Suprapubic skin (tissue), 4 donors: ENCODE results near the gene IGFLR1. TPM values are rescaled to one million over a fixed set of nuclear protein-coding genes. Genes with fewer than 3 reads are reported as not detected.

ENCODE experiments used
- DNase-seq, 2 donors: peaks; one replicate each; pipeline ENCODE4 v3.0.0-alpha.2; 2019; ENCODE audit warnings: low spot score in 2 of 2
- H3K27ac ChIP-seq: fragments of 200-600 bp; sonication (generic); one replicate; pipeline ENCODE4 v1.5.1; 2019
- H3K27me3 ChIP-seq: fragments of 200-600 bp; sonication (generic); one replicate; pipeline ENCODE4 v1.5.1; 2019
- H3K36me3 ChIP-seq: fragments of 200-600 bp; sonication (generic); one replicate; pipeline ENCODE4 v1.5.1; 2019
- H3K4me1 ChIP-seq: fragments of 200-600 bp; sonication (generic); one replicate; pipeline ENCODE4 v1.5.1; 2019
- H3K4me3 ChIP-seq: fragments of 200-600 bp; sonication (generic); one replicate; pipeline ENCODE4 v1.5.1; 2019; ENCODE audit warnings: mild to moderate bottlenecking
- H3K9me3 ChIP-seq: fragments of 200-600 bp; sonication (generic); one replicate; pipeline ENCODE4 v1.5.1; 2019
- EP300 ChIP-seq: sonication (generic); formaldehyde crosslinking; IDR thresholded peaks from one replicate; pipeline ENCODE4 v1.6.1; 2017; ENCODE audit warnings: antibody characterized with exemption
- POLR2A ChIP-seq, 2 donors: fragments of 450-650 bp; IDR thresholded peaks; one replicate each; pipeline ENCODE4 v1.6.1; 2017; ENCODE audit warnings: antibody characterized with exemption in 2 of 2, mild to moderate bottlenecking in 2 of 2, moderate library complexity in 2 of 2
- POLR2AphosphoS5 ChIP-seq, 3 donors: sonication (generic); formaldehyde crosslinking; IDR thresholded peaks; one replicate each; pipeline ENCODE4 v1.6.1; 2017; ENCODE audit warnings: antibody characterized with exemption in 3 of 3
- whole genome bisulfite sequencing: methylation state at CpG from one replicate; pipeline ENCODE4 v1.1.5; 2018; 5-methylcytosine and 5-hydroxymethylcytosine counted together
- total RNA-seq, 4 donors: library from RNA; depleted of rRNA; stranded (reverse); fragments of >200 nt; gene quantifications; one replicate each; pipeline ENCODE4 v1.1.0, GENCODE V29; 2016
- TF ChIP-seq, protein P1 (sequence below), 2 donors: fragments of 200-600 bp in 1 of 2; fragments of 450-650 bp in 1 of 2; sonication (generic) in 1 of 2; IDR thresholded peaks; one replicate each; pipeline ENCODE4 v1.5.1; 2016 to 2019; ENCODE audit warnings: antibody characterized with exemption in 2 of 2, mild to moderate bottlenecking in 1 of 2, moderate library complexity in 1 of 2

Gene IGFLR1
- total RNA-seq, 4 donors from 2014 or later: 3.3 to 8.5 (median 6.9) TPM

DNA sequence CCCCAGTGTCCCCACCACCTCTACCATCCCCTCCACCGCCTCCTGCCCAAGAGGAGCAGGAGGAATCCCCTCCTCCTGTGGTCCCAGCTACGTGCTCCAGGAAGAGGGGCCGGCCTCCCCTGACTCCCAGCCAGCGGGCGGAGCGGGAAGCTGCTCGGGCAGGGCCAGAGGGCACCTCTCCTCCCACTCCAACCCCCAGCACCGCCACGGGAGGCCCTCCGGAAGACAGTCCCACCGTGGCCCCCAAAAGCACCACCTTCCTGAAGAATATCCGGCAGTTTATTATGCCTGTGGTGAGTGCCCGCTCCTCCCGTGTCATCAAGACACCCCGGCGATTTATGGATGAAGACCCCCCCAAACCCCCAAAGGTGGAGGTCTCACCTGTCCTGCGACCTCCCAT lies 21.6 kb downstream of the IGFLR1 start:
- peaks cover 28% of the 10 kb centered on the region for H3K4me1 ChIP-seq
- no peak for DNase-seq
- no peaks in the 10 kb centered on the region for H3K27me3 ChIP-seq
- 89% methylated on average over 7 of the region's 17 CpGs for WGBS
- no peak overlapping the region for H3K27ac ChIP-seq
- no peaks in the 10 kb centered on the region for H3K9me3 ChIP-seq
- H3K4me3 ChIP-seq: no peak overlapping the region
- peaks cover 53% of the 10 kb centered on the region for H3K36me3 ChIP-seq
- TF ChIP-seq, protein P1, sequence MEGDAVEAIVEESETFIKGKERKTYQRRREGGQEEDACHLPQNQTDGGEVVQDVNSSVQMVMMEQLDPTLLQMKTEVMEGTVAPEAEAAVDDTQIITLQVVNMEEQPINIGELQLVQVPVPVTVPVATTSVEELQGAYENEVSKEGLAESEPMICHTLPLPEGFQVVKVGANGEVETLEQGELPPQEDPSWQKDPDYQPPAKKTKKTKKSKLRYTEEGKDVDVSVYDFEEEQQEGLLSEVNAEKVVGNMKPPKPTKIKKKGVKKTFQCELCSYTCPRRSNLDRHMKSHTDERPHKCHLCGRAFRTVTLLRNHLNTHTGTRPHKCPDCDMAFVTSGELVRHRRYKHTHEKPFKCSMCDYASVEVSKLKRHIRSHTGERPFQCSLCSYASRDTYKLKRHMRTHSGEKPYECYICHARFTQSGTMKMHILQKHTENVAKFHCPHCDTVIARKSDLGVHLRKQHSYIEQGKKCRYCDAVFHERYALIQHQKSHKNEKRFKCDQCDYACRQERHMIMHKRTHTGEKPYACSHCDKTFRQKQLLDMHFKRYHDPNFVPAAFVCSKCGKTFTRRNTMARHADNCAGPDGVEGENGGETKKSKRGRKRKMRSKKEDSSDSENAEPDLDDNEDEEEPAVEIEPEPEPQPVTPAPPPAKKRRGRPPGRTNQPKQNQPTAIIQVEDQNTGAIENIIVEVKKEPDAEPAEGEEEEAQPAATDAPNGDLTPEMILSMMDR (IDR thresholded peaks at IDR 0.05): no peak
- TF ChIP-seq EP300 (no peak), POLR2A (IDR thresholded peaks at IDR 0.05) (no peak), POLR2AphosphoS5 (IDR thresholded peaks at IDR 0.05) (no peak)

DNA sequence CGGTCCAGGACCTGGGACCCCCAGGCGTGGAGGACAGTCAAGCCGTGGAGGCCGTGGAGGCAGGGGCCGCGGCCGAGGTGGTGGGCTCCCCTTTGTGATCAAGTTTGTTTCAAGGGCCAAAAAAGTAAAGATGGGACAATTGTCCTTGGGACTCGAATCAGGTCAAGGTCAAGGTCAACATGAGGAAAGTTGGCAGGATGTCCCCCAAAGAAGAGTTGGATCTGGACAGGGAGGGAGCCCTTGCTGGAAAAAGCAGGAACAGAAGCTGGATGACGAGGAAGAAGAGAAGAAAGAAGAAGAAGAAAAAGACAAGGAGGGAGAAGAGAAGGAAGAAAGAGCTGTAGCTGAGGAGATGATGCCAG lies 22.1 kb downstream of the IGFLR1 start:
- H3K4me1 ChIP-seq: peaks cover 33% of the 10 kb centered on the region
- no peak for TF ChIP-seq EP300
- TF ChIP-seq POLR2AphosphoS5 (IDR thresholded peaks at IDR 0.05): no peak
- no peaks in the 10 kb centered on the region for H3K9me3 ChIP-seq
- H3K27me3 ChIP-seq: no peaks in the 10 kb centered on the region
- H3K36me3 ChIP-seq: peaks cover 48% of the 10 kb centered on the region
- no peak overlapping the region for H3K27ac ChIP-seq
- H3K4me3 ChIP-seq: no peak overlapping the region
- DNase-seq: no peak
- WGBS: 93% methylated on average over 9 of the region's 9 CpGs

DNA sequence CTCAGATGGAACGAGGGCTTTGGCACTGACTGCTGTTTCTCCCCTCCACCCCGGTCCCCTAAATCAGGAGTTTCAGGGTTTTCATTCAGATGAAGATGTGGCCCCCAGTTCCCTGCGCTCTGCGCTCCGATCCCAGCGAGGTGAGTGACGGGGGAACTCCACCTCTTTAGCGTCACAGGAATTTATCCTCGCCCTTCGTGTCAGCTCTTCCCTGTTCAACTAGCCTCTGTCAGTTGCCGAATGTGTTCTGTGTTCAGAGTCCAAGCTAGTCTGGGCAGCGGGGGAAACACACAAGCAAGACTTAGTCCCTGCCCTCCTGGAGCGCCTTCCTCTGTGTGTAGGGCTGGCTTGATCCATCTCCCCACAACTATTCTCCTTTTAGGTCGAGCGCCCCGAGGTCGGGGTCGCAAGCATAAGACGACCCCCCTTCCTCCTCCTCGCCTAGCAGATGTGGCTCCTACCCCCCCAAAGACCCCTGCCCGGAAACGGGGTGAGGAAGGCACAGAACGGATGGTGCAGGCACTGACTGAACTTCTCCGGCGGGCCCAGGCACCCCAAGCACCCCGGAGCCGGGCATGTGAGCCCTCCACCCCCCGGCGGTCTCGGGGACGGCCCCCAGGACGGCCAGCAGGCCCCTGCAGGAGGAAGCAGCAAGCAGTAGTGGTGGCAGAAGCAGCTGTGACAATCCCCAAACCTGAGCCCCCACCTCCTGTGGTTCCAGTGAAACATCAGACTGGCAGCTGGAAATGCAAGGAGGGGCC lies 22.7 kb downstream of the IGFLR1 start:
- TF ChIP-seq POLR2AphosphoS5 (IDR thresholded peaks at IDR 0.05): no peak
- TF ChIP-seq EP300: no peak
- TF ChIP-seq, protein P1 (IDR thresholded peaks at IDR 0.05): no peak
- no peak for TF ChIP-seq POLR2A (IDR thresholded peaks at IDR 0.05)
- Histone ChIP-seq H3K27me3 (no peaks in the 10 kb centered on the region), H3K9me3 (no peaks in the 10 kb centered on the region), H3K27ac (no peak overlapping the region), H3K4me3 (no peak overlapping the region), H3K36me3 (peaks cover 42% of the 10 kb centered on the region), H3K4me1 (peaks cover 34% of the 10 kb centered on the region)
- 91% methylated on average over 26 of the region's 32 CpGs for WGBS
- no peak for DNase-seq

DNA sequence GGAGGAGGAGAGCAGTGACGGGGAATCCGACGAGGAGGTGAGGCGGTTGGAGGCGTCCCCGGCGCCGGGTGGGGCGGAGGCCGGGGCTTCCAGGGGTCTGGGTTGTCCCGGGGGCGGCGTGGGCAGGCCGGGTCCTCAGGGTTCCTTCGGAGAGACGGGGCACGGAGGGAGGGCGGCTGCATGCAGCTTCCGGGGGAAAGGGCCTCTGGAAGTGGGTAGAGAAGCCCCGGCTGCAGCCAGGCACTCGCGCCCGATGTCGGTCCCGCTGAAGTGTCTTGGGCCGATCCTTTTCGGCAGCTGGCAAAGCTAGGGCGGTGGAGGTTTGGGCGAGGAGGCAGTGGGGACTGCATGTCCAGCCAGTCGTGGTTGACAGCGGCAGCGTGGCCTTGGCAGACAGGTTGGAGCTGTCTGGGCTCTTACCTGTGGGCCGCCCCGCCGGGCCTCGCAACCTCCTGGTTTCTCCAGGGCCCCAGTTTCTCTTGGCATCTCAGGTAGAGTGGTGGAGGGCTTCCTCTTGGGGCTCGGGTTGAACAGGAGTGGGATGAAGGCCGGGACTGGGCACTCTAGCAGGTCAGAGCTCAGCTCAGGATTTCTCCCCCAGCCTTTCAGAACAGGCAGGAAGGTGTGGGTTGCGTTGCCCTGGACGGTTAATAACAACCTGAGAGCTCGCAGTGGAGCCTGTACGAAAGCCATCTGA lies 23.8 kb downstream of the IGFLR1 start:
- peaks cover 31% of the 10 kb centered on the region for H3K36me3 ChIP-seq
- TF ChIP-seq POLR2AphosphoS5 (IDR thresholded peaks at IDR 0.05): no peak
- TF ChIP-seq POLR2A (IDR thresholded peaks at IDR 0.05): no peak
- TF ChIP-seq, protein P1 (IDR thresholded peaks at IDR 0.05): no peak
- no peak for TF ChIP-seq EP300
- peak in 1 of 2 donors; percentile 81 for DNase-seq
- H3K27me3 ChIP-seq: no peaks in the 10 kb centered on the region
- peak overlapping the region; percentile 89 for H3K4me3 ChIP-seq
- WGBS: 8% methylated on average over 5 of the region's 42 CpGs
- H3K27ac ChIP-seq: peak overlapping the region; percentile 91
- no peaks in the 10 kb centered on the region for H3K9me3 ChIP-seq
- H3K4me1 ChIP-seq: peaks cover 34% of the 10 kb centered on the region

DNA sequence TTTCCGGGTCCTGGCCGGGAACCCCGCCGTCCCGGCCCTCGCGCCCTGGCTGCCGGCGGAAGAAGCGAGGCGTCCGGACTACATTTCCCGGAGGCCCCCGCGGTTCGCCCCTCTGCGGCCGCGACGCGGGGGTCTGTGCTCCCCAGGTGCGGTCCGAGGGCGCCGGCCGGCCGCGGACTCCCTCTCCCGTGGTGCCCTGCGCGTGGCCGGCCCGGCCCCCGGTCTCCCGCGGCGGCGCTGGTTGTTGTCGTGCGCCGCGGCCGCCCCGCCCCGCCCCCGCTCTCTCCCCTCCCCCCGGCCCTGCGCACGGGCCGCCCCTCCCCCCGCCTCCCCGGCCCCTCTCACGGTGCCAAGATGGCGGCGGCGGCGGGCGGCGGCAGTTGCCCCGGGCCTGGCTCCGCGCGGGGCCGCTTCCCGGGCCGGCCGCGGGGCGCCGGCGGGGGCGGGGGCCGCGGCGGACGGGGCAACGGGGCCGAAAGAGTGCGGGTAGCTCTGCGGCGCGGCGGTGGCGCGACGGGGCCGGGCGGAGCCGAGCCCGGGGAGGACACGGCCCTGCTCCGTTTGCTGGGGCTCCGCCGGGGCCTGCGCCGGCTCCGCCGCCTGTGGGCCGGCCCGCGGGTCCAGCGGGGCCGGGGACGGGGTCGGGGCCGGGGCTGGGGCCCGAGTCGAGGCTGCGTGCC lies 24.4 kb downstream of the IGFLR1 start, which contains the start of gene KMT2B:
Gene KMT2B, plus strand, starts transcription at position 339 of the 680 bp plus-strand sequence. Its CDS starts 16 bp downstream, at position 355.
- peaks cover 25% of the 10 kb centered on the region for H3K36me3 ChIP-seq
- H3K9me3 ChIP-seq: no peaks in the 10 kb centered on the region
- peaks cover 34% of the 10 kb centered on the region for H3K4me1 ChIP-seq
- TF ChIP-seq POLR2AphosphoS5 (IDR thresholded peaks at IDR 0.05) (no peak), POLR2A (IDR thresholded peaks at IDR 0.05) (no peak), EP300 (no peak)
- TF ChIP-seq, protein P1 (IDR thresholded peaks at IDR 0.05): no peak
- DNase-seq: no peak
- WGBS: no CpG with 5 or more reads among the region's 109 CpGs
- peak within 1 kb of the TSS; percentile 91 for H3K27ac ChIP-seq
- no peaks in the 10 kb centered on the region for H3K27me3 ChIP-seq
- peak within 1 kb of the TSS; percentile 89 for H3K4me3 ChIP-seq
